Right cardiac atrium (tissue), 5 donors: ENCODE data around the gene PLA2G2A. TPM values are rescaled to one million over a fixed set of nuclear protein-coding genes. Genes with fewer than 3 reads are reported as not detected.
"Not testable (repeated sequence)": the region's sequence is repeated elsewhere in the genome, so short reads cannot be mapped to it uniquely, and the experiment has no call there.

Source experiments
- ATAC-seq, 2 donors: fragments of 200-7000 bp; cut with Tn5 transposase; one replicate each; pipeline versions ENCODE4 v1.8.0 to v1.9.1; 2020; ENCODE audit warnings: moderate library complexity in 2 of 2, mild to moderate bottlenecking in 1 of 2
- DNase-seq, 3 donors: peaks; one replicate each; pipeline ENCODE4 v3.0.0-alpha.2; 2020
- H3K27ac ChIP-seq: one replicate; pipeline ENCODE4 v1.5.1; 2013; ENCODE audit warnings: mild to moderate bottlenecking, low read length, control low read depth, moderate library complexity
- H3K27me3 ChIP-seq: one replicate; pipeline ENCODE4 v1.6.1; 2013; ENCODE audit not compliant: control insufficient read depth, insufficient read depth
- H3K4me1 ChIP-seq: one replicate; pipeline ENCODE4 v1.6.1; 2013; ENCODE audit warnings: low read length; ENCODE audit not compliant: control insufficient read depth, insufficient read depth
- H3K4me3 ChIP-seq: one replicate; pipeline ENCODE4 v1.5.1; 2013; ENCODE audit warnings: low read length, control low read depth
- H3K9me3 ChIP-seq: one replicate; pipeline ENCODE4 v1.6.1; 2013; ENCODE audit warnings: low read length; ENCODE audit not compliant: control insufficient read depth
- WGBS: extraction: QIAGEN DNeasy Blood & Tissue Kit; methylation state at CpG from one replicate; pipeline ENCODE4 v1.1.7; 2013; 5-methylcytosine and 5-hydroxymethylcytosine counted together
- intact Hi-C, 4 donors: fragments of 100-400 bp; cut with DNase I; formaldehyde crosslinking; loops; one replicate each; pipeline versions ENCODE4 v1.11.0 to v1.14.0; 2022 to 2023
- polyA plus RNA-seq: library from polyadenylated mRNA; stranded (reverse); fragments of 200-250 nt; gene quantifications from one replicate; pipeline ENCODE4 v1.2.3, GENCODE V29; 2013
- total RNA-seq, 4 donors: library from RNA; stranded (reverse); fragmentation: NEBNext Ultra II Directional; extraction: Animal tissue kit (Norgen Biotek cat#: 25700); gene quantifications; one replicate each; pipeline ENCODE4 v1.2.1, GENCODE V29; 2021
- donor health status: healthy with polysubstance abuse.
- donor health status: DM: no; HTN: yes; CAD: no.
- donor health status: DM: no; HTN: no; CAD: no.
- donor health status: DM: no; HTN: yes; CAD: no; lungs with severe emphysema.
- donor health status: DM: yes; HTN: yes; CAD: no.

PLA2G2A gene
- total and polyA plus RNA-seq, 5 donors = 134 to 1,085 (median 750) TPM

- no peaks in the 10 kb centered on the region for H3K9me3 ChIP-seq
- no peak for DNase-seq
- intact Hi-C loops = no loop called here
- H3K4me1 ChIP-seq = no peaks in the 10 kb centered on the region
- no peak overlapping the region for H3K27ac ChIP-seq
- no peaks in the 10 kb centered on the region for H3K27me3 ChIP-seq
- no peak for ATAC-seq
- no peak overlapping the region for H3K4me3 ChIP-seq
- WGBS = 0% methylated on average over 1 of the region's 1 CpG
These were observed 46.6 kb downstream of the PLA2G2A start for GRCh38 chr1:19932866-19933265.

- not testable (repeated sequence) for H3K4me3 ChIP-seq, H3K4me1 ChIP-seq, H3K9me3 ChIP-seq, DNase-seq, ATAC-seq, H3K27me3 ChIP-seq, H3K27ac ChIP-seq
- WGBS = 45% methylated on average over 3 of the region's 3 CpGs
- intact Hi-C loops = loop anchor here in 1 of 4 donors (10.0 kb wide), 1 partner anchor 708 kb away; the partner anchor contains the start of gene PINK1
These were observed 52.3 kb downstream of the PLA2G2A start for GRCh38 chr1:19927130-19927421.

DNA sequence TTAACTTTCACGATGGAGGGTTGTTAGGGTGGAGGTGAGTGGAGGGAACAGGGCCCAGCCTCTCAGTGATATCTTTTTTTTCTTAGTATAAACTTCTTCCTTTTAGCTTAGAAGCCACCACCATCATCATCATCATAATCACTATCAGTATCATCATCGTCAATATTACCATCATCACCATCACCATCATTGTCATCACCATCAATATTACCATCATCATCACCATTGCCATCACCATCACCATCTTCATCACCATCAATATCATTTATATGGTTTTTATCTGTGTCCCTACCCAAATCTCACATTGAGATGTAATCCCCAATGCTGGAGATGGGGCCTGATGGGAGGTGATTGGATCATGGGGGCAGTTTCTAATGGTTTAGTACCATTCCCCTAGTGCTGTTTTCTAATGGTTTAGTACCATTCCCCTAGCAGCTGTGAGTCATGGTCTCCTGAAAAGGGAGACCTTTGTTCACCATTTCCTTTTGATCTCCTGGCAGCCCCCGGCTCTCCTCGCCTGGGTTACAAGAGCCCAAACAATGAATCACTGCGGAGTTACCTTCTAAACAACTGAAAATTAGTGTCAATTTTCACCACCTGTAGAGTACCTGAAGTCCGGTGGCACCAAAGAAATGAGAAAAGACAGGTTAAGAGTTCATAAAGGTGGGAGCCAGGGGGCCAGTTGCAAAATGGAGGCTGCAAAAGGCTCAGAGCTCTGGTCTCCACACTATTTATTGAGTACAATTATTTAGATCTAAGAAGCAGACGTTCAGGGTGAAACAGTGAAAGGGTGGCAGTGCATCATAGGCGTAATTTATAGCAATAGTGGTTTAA, 52.9 kb downstream of the PLA2G2A start:
- no peaks in the 10 kb centered on the region for H3K4me1 ChIP-seq
- no peaks in the 10 kb centered on the region for H3K9me3 ChIP-seq
- ATAC-seq (no peak), DNase-seq (no peak)
- no peaks in the 10 kb centered on the region for H3K27me3 ChIP-seq
- no peak overlapping the region for H3K27ac ChIP-seq
- WGBS = 67% methylated on average over 8 of the region's 8 CpGs
- intact Hi-C loops = loop anchor here in 1 of 4 donors (10.0 kb wide), 1 partner anchor 708 kb away; the partner anchor contains the start of gene PINK1
- H3K4me3 ChIP-seq = no peak overlapping the region

Other genes starting within 250 kb of the PLA2G2A start
- 10 to 100 TPM; 10.4 to 11.5 (median 11.0) TPM for gene TMCO4, start 179.7 kb downstream of the PLA2G2A start, total RNA-seq
- 8.4 TPM for gene TMCO4, start 179.7 kb downstream of the PLA2G2A start, polyA plus RNA-seq
- gene RNF186, start 164.3 kb downstream of the PLA2G2A start, total RNA-seq = not detected
- not detected for gene RNF186, start 164.3 kb downstream of the PLA2G2A start, polyA plus RNA-seq
- 1 to 10 TPM; 4.1 to 6.2 (median 5.1) TPM for gene OTUD3, start 97.2 kb downstream of the PLA2G2A start, total RNA-seq
- 2.8 TPM for gene OTUD3, start 97.2 kb downstream of the PLA2G2A start, polyA plus RNA-seq
- not detected for gene PLA2G2E, start 56.0 kb downstream of the PLA2G2A start, total RNA-seq
- gene PLA2G2E, start 56.0 kb downstream of the PLA2G2A start, polyA plus RNA-seq = not detected
- 100 to 1,000 TPM in 2 of 4 donors, 10 to 100 TPM in 2; 91.6 to 122 (median 101) TPM for gene PLA2G5, start 90.6 kb upstream of the PLA2G2A start, total RNA-seq
- gene PLA2G5, start 90.6 kb upstream of the PLA2G2A start, polyA plus RNA-seq = 165 TPM
- gene PLA2G2D, start 139.9 kb upstream of the PLA2G2A start, total RNA-seq = not detected
- not detected for gene PLA2G2D, start 139.9 kb upstream of the PLA2G2A start, polyA plus RNA-seq
- gene PLA2G2F, start 159.7 kb upstream of the PLA2G2A start, total RNA-seq = not detected
- not detected for gene PLA2G2F, start 159.7 kb upstream of the PLA2G2A start, polyA plus RNA-seq
- gene UBXN10, start 206.5 kb upstream of the PLA2G2A start, total RNA-seq = 1 to 10 TPM; 4.7 to 6.3 (median 5.5) TPM
- gene UBXN10, start 206.5 kb upstream of the PLA2G2A start, polyA plus RNA-seq = 3.2 TPM
- under 1 TPM in 1 of 4 donors, not detected in 3; 0.31 TPM for gene PLA2G2C, start 206.9 kb upstream of the PLA2G2A start, total RNA-seq
- gene PLA2G2C, start 206.9 kb upstream of the PLA2G2A start, polyA plus RNA-seq = 0.02 TPM